Renal pelvis (tissue), 4 donors: ENCODE measurements around the gene CLEC4C. TPM values are rescaled to one million over a fixed set of nuclear protein-coding genes. Genes with fewer than 3 reads are reported as not detected.
A peak's percentile ranks its signal among the peaks of the same experiment; 100 is the strongest.

Experiments used
- DNase-seq: peaks from one replicate; pipeline ENCODE4 v3.0.0-alpha.2; 2013
- polyA plus RNA-seq, 3 donors: library from polyadenylated mRNA; unstranded; fragments of 120-200 nt; gene quantifications; one replicate each; pipeline ENCODE4 v1.2.1, GENCODE V29; 2013; ENCODE audit not compliant: insufficient read length in 3 of 3

The CLEC4C gene
- polyA plus RNA-seq, 3 donors = not detected

DNA sequence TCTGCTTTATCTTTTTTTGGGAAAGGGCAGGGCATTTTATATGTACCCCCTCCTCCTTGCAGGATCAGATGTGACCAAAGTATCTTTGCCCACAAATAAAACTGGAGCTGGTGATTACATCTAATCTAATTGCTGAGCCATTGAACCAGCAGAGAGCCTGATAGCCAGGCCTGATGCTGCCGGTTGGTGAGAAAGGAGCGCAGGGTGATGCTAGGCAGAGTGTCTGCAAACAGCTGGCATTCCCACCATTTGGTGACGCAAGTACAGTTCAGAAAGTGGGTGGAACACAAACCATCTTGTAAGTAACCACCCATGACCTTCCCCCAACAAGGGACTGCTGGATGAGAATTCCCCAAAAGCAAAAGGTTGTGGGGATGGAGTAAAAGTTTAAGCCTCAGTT is 23.2 kb downstream of the CLEC4C start:
- no peak for DNase-seq

DNA sequence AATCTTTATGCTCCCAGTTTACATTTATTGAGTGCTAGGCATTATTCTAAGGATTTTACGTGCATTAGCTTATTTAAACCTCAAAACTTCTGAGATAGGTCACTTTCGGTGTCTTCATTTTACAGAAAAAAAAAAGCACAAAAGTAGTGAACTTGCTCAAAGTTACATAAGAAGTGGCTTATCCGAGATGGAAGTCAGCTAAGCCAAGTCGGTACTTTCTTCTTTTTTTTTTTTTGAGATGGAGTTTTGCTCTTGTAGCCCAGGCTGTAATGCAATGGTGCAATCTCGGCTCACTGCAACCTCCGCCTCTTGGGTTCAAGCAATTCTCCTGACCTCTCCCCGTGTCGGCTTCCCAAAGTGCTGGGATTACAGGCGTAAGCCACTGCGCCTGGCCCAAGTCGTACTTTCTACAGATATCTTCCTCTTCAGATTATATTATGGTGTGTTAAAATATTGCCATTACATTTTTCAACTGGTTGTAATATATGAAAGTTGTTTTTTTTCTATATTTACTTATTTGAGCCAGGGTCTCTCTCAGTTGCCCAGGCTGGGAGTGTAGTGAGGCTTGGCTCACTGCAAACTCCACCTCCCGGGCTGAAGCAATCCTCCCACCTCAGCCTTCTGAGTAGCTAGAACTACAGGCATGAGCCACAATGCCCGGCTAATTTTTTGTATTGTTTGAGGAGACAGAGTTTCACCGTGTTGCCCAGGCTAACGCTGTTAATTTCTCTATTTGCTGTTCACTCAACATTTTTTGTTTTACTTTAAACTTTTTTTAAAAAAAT is 27.0 kb downstream of the CLEC4C start:
- DNase-seq = no peak

DNA sequence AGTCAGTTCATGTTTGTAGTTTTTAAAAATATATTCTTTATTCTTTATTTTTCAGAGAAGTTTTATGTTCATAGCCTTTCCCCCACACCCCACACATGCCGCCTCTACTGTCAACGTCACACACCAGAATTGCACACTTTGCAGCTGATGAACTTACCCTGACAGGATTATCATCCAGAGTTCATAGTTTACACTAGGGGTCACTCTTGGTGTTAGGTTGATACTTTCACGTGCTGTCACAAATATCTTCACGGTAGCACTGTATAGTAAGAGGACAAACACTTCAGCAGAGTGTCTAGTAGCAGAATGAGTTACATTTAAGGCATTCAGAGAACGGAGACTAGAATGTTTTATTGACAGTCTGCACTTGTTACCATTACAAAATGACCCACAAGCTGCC is 30.8 kb downstream of the CLEC4C start:
- DNase-seq = no peak

DNA sequence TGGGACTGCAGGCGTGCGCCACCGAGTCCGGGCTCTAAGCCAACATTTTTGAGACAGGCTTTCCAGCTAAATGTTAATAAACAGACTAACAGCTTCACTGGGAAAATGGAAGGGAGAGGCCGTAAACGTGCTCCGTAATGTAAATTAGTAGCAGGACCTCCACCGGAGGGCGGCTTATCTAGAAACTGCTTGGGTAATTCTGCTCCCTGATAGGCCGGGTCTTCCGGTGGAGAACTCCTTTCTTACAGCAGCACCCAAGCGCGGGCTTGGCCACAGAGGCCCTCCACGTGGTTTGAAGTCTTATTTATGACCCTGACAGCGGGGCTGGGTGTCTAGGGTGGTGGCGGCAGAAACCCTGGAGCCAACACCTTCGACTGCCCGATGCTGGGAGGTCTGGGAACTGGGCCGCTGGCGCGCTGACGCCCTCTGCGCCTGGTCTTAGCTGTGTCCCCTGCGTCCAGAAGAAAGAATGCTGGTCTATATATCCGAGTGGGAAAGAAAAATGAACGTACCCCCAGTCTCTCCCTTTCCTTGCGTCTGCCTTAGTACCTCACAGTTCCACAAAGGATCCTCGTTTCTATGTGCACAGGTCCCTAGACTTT is 34.2 kb downstream of the CLEC4C start:
- DNase-seq = no peak

DNA sequence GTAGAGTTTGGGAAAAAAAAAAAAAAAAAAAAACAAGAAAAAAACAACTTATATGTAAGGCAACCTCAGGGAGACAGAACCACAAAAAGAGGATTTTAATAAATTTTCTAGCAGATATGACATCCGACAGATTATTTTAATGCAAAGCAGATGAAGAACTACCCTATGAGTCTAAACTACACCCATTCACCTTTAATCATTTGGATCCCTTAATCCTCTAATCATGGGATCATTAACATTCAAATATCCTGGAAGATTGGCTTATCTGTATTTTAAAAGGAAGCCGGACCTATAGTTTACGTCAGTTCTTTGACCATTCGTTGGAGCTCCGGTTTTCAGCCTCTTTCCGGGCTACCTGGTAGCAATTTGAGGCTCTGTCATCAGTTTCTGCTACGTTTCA is 36.0 kb downstream of the CLEC4C start, which contains the start of gene DPPA3:
Gene DPPA3, plus strand, starts transcription at position 301 of the 400 bp plus-strand sequence. CDS start 138 bp downstream, outside the sequence.
- DNase-seq = no peak

DNA sequence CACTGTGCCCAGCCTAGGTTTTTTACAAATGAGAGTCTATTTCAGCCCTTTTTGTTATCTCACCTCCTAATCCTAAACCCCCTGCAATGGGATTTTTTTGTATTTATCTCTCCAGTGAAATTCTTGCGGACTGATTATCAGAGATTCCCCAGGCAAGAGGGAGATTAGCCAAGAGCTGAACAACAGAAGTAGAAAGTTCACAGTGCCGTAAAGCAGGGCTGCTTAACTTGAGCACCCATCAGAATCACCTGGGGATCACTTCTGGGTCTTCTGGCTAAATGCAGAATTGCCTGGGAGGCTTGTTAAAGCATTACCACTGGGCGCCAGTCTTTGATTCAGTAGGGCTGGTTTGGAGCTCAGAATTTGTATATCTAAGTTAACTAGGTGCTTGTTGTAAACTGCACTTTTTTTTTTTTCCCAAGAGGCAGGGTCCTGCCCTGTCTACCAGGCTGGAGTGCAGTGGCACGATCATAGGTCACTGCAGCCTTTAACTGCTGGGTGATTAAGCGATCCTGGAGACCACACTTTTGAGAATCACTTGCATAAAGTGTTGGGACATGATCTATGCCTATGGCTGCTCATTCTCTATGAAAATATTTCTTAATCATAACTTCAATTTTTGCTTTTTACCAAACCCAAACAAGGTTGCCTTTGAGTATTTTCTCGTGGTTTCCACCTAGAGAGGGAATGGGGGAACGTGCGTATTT is 37.1 kb downstream of the CLEC4C start:
- no peak for DNase-seq

DNA sequence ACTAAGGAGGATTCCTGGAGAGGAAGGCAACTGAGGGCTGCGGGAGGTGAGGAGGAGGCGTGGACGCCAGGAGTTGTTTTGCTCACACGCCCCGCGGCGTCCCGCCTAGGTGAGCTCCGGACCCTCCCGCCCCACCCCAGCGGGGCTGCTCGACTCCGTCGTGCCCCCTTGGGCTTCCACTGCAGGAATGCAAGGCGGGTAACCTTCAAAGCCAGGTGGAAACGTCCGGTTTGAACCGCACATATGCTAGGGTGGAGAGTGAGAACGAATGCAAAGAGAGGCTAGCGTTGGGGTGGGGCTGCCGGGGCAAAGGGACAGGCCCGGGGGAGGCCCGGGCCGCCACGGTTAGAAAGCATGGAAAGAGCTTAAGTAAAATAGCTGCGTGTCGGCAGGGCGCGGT is 41.3 kb downstream of the CLEC4C start:
- DNase-seq = no peak

DNA sequence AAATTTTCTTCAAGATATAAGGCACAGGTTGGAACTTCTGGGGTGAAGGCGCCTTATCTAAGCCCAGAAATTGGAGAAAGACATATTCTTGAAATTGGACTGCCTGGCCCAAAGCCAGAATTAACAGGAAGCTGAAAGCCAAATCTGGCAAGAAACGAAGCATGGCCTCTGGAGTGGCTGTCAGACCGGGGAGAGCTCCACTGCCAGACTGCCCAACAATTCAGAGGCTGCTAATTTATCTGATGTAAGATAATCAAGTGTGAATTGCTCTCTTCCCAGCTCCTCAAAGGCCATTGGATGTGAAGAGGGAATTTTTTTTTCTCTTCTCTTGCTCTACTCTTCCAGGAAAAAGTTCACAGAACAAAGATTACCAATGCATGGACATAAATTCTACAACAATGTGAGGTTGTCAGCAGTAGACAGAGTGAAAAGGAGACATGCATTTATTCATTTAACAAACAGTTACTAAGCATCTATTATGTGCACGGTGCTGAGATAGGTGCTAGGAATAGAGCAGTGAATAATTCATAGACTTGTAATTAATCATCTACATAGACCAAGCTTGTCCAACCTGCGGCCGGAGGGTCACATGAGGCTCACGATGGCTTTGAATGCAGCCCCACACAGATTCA is 51.5 kb downstream of the CLEC4C start, which contains the start of gene GDF3:
Gene GDF3, minus strand, starts transcription at position 210 of the 632 bp plus-strand sequence. Its CDS starts 47 bp downstream, at position 163.
- DNase-seq = peak; percentile 19

DNA sequence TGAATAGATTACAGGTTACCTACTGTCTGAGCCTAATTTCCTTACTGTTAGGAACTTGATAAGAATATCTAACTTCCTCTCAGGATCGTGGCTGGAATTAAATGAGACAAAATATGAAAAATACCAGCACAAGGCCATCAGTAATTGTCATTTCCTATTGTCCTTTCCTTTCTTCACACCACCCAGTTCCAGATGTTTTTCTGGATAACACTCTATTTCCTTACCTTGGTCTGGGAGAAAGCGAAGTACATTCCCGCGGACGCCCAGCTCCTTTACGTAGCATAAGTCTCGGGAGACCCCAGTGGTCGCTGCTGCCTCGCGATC is 52.0 kb downstream of the CLEC4C start:
- peak; percentile 1 for DNase-seq

DNA sequence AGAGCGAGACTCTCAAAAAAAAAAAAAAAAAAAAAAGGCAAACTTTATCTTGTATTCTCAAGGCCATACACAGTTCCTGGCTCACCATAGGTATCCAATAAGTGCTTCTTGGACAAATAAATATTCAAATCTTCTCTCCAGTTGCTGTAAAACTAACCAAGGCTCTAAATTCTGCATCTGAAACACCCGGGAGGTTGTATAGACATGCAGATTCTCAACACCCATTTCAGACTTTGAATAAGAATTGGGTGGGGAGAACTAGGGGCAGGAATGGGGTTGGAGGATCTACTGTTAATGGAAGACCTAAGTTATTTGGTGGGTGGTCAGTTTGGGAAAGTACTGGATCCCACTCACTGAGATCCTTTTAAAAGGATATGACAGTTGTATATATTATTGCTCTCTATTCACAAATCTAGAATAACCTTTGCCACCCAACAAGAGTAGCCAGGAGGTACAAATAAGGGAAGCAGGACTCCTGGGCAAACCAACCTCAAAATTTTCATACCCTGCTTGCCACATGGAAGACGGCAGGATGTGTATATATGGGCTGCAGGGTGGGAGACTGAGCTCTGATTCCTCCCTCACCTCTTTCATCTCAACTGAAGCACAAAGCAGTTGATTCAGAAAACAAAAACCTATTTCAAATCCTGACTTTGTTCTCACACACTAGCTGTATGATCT is 52.5 kb downstream of the CLEC4C start:
- no peak for DNase-seq

DNA sequence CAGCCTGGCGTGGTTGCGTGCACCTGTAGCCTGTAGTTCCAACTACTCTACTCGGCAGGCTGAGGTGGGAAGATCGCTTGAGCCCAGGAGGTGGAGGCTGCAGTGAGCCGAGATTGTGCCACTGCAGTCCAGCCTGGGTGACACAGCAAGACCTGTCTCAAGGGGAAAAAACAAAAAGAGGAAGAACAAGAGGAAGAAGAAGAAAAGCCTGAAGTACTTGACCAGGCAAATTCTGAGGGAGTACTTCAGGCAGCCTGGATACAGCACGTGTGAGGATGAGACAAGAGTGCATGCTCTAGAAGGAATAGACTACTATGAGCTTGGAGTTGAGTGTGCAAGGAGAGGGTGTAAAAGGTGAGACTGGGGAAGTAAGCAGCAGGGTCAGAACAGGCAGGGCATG is 53.4 kb downstream of the CLEC4C start:
- no peak for DNase-seq

DNA sequence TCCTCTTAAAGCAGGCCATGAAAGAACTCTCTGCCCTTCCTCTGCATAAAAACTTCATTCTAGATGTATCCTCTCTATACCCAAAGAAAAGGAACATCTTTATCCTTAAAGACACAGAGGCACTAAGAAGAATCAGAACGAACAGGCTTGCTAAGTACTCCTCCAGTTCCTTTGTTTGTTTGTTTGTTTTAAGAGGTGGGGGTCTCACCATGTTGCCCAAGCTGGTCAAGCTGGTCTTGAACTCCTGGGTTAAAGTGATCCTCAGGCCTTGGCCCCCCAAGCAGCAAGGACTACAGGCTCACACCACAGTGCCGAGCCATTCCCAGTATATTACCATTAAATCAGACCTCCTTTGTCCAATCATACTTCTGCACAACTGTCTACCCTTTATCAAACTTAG is 65.6 kb downstream of the CLEC4C start:
- no peak for DNase-seq

Other genes with a start within 250 kb of the CLEC4C start
- gene CD163, start 243.6 kb downstream of the CLEC4C start, polyA plus RNA-seq = 10 to 100 TPM in 1 of 3 donors, 1 to 10 TPM in 2; 8.4 to 12.6 (median 9.7) TPM
- gene APOBEC1, start 81.5 kb downstream of the CLEC4C start, polyA plus RNA-seq = not detected
- gene GDF3, start 51.6 kb downstream of the CLEC4C start, polyA plus RNA-seq = under 1 TPM in 2 of 3 donors, not detected in 1; 0.47 to 0.49 TPM
- gene DPPA3, start 35.9 kb downstream of the CLEC4C start, polyA plus RNA-seq = not detected
- gene NANOGNB, start 17.8 kb upstream of the CLEC4C start, polyA plus RNA-seq = not detected
- gene NANOG, start 42.0 kb upstream of the CLEC4C start, polyA plus RNA-seq = 1 to 10 TPM in 1 of 3 donors, under 1 TPM in 2; 0.09 to 1.3 (median 0.18) TPM
- under 1 TPM; 0.25 to 0.99 (median 0.34) TPM for gene SLC2A14, start 125.5 kb upstream of the CLEC4C start, polyA plus RNA-seq
- 10 to 100 TPM; 13.3 to 20.1 (median 19.7) TPM for gene SLC2A3, start 188.8 kb upstream of the CLEC4C start, polyA plus RNA-seq